HG02970 (cell line): ENCODE measurements around the gene GNPDA1.

ENCODE experiments used
- ATAC-seq: cut with Tn5 transposase; IDR thresholded peaks from one replicate; pipeline ENCODE4 v1.9.1; 2021; ENCODE audit warnings: mild to moderate bottlenecking, moderate library complexity, moderate number of reproducible peaks; ENCODE audit not compliant: unreplicated experiment, low FRiP score

GNPDA1 gene

DNA sequence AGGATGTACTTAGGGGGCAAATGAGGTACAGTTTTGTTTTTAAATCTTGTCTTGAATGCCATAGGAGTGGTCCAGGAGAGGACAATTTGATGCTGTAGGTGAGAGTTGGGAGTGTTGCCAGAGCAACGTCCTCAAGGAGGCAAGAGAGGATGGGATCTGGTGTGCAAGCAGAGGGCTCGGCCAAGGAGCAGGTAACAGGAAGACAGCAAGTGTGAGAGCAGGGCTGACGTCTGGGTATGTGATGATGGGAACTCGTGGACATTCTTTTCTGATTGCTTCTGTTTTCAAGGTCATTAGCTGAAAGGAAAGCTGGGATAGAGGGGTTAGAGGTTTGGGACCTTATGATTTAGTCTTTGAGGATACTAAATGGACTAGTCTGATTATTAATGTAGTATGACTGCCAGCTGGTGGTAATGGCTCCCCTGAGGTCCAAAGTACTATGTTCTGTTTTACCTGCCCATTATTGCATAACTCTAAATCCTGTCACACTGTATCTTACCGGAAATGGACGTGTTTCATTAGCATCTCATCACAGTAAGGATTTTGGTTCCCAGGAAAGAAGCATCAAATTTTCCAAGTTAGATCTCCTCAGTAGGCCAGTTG, 15.4 kb downstream of the GNPDA1 start:
- ATAC-seq: no peak

- no peak for ATAC-seq
Measured at GRCh38 chr5:141995656-141996055, 17.2 kb downstream of the GNPDA1 start.

DNA sequence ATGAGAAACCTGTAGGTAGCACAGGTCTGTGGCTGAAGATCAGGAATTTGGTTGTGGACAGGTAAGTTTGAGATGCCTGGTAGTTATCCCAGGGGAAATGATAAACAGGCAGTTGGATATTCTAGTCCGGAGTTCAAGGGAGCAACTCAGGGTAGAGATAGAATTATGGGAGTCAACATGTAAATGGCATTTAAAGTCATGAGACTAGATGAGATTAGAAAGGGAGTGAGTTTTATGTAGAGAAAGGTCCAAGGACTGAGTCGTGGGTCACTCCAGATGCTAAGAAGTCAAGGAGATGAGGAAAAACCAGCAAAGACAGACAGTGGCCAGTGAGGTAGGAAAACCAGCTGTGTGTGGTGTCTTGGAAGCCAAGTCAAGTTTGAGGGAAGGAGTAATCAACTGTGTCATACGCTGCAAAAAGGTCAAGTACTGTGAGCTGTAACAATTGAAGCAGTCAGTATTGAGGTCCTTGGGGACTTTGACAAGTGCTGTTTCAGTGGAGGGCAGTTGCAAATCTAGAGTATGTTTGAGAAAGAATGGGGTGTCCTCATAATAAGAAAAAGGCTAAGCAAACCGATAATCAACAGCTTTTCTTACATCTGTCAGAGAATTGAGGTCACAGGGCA, 18.2 kb downstream of the GNPDA1 start:
- ATAC-seq: no peak

- no peak for ATAC-seq
Measured at GRCh38 chr5:141992349-141992963, 20.4 kb downstream of the GNPDA1 start.

GRCh38 chr5:141989720-141990119, 23.1 kb downstream of the GNPDA1 start:
- ATAC-seq: no peak

DNA sequence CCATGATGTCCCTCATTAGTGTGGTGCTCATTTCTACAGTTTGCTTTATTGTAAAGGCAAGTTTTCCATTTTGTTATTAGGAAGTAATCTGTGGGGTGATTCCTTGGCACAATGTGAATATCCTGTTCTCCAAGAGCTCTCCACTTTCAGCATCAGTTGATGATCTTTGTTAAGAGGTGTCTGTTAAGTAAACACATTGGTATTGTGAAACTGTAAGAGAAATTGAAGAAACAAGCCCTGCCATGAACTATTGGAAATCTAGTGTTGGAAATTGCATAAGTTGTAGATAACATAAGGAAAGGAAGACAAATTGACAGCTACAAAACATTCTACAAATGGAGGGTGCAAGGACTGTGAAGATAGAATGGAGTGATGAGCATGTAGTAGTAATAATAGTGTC, 26.8 kb downstream of the GNPDA1 start:
- no peak for ATAC-seq

- no peak for ATAC-seq
Measured at GRCh38 chr5:141982626-141983025, 30.2 kb downstream of the GNPDA1 start.

- no peak for ATAC-seq
Measured at GRCh38 chr5:141978389-141978788, 34.4 kb downstream of the GNPDA1 start.

DNA sequence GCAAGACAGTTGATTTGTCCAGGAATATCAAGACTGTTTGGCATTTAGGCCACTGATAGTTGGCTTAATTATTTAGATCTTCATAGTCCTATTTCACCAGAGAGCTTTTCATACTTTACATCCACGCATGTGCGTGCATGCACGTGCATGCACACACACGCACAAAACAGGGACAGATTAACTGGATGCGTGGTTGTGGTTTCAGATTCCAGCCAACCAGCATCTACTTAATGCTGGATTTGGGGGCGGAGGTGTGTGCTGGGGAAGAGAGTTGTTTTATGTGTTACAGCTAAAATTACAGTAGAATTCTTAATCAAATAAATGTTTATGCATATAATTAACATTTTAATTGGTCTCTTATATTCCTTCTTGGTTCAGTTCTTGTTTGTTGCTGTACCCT, 36.7 kb downstream of the GNPDA1 start:
- no peak for ATAC-seq

DNA sequence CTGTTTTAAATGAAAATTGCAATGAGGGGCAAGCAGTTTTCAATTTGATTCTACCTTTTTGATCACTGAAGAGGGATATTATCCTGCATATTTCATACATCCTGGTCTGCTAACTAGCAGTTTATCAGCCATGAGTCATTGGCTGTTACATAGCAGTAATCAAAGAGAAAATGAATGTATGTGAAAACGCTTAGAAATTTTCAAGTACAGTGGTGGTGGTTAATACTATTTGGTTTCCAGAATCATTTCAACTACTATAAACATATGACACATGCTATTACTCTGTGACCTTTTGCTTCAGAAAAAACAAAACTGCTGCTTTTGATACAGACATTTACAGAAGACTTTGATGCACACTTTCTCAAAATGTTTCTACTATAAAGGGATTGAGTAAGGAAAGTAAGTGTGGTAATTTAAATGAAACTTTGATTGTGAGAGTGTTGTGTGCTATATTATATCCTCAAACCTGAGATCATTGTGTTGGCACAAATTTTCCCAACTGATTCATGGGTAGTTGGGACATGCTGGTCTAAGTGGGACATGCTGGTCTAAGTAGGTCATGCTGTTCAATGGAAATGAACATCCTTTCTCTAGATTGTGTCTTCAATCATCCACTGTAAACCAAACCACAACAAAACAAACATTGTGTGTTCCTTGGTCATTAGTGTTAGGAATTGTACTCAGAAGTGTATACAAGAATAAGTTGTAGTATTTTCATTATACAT, 38.8 kb downstream of the GNPDA1 start:
- no peak for ATAC-seq

GRCh38 chr5:141969783-141970771, 42.8 kb downstream of the GNPDA1 start:
- peak; percentile 37 for ATAC-seq

- ATAC-seq: peak; percentile 91
Measured at GRCh38 chr5:141968914-141969608, 43.8 kb downstream of the GNPDA1 start, which contains the start of gene RNF14. RNF14 (plus strand) TSS chr5:141969105; CDS start chr5:141973589, 4,484 bp downstream.

GRCh38 chr5:141966963-141967333, 45.9 kb downstream of the GNPDA1 start:
- ATAC-seq: no peak

- no peak for ATAC-seq
Measured at GRCh38 chr5:141966275-141966962, 46.4 kb downstream of the GNPDA1 start.

GRCh38 chr5:141965071-141965470, 47.8 kb downstream of the GNPDA1 start:
- ATAC-seq: no peak

GRCh38 chr5:141963701-141964100, 49.1 kb downstream of the GNPDA1 start:
- ATAC-seq: no peak

DNA sequence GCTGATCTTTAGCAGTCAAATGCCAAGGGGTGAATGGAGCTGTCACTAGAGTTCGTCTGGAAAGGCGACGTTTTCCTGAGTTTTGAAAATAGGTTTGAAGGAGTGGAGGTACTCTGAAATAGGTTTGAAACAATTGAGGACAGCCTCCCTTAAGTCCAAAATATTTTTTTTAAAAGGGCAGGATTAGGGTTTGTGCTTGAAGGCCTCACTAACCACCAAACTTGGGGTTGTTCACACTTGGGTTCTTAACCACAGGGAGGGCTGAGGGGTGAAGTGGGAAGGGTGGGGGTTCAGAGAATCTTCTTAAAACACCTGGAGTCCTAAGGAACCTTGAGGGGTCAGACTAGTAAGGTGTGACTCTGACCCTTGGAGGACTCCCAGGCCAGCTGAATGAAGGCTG, 51.4 kb downstream of the GNPDA1 start:
- no peak for ATAC-seq

DNA sequence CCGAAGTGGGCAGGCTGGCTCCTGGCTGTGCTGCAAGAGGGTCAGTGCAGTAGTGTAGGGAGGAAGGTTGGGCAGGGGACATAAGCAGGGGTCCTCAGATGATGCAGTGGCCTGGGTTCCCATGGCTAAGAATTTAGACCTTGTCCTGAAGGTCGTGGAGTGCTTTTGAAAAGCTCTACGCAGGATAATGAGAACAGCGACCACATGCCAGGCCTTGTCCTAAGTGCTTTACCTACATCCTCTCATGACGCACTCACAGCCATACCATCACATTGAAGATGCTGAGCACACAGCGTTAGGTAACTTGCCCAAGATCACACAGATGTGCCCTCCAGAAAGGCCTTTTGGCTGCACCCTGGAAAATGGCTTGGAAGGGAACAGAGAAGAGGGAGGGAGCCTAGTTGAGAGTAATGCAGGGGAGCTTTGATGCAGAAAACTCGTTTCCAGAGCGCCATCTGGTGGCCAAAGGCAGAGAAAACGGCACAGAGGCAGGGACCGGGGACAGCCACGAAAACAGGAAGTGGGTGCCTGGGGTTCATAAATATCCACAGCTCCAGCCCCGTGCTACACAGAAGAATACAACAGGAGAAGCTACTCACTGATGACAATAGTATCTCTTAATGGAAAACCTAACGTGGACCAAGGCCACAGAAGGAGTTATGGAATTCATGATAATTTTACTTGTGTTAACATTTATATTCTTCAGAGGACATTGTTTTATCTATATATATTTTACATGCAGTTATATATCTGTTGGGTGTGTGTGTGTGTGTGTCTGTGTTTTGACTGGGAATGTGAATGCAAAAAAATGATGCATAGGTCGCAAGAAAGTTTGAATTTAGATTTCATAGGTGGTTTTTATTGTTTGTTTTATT, 52.1 kb downstream of the GNPDA1 start:
- peak; percentile 66 for ATAC-seq
